ENCODE results near the gene F12.
A peak's percentile ranks its signal among the peaks of the same experiment; 100 is the strongest.

The F12 gene

DNA sequence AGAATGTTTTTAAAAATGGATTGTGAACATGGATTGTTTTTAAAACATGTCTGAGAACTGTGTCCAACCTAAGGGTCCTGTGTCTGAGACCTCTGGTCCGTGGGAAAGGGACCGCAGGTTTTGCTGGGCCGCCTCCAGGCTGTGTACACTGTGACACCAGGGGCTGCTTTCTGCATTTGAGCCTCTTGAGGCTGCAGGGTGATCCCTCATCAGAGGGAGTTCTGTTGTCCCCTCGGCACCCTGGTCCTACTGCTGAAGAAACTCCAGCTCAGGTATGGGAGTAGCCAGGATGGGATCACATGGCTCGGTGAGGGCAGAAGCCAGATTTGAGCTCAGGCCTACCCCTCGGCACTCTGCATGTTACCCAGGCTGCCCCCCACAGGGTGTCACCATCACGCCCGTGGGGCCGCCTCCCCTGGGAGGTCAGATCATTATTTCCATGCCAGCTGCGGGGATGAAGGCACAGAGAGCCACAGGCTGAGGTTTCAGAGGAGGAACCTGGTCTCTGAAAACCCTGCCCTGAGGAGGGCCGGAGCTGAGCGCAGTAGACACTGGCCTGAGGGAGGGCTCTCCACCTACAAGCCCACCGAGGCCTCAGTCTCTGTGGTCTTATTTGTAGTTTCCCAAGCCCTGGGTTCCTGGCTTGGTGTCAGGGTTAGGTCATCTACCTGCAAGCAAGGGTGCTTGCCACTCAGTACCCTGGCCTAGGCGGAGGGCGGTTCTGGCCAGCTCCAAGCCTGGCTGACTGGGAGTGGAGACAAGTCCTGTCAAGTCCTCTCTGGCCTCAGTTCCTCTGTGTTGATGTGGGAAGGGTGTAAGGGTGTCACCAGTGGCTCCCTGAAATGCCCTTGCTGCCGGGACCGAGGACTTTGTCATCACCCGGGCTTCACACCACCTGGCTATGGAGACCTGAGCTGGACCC, 40.0 kb upstream of the F12 start:
- ChIA-PET CTCF (interaction anchor here (0.8 to 4.9 kb wide), 3 partner anchors 46 to 60 kb away, joined by 3 to 30 read pairs (median 15); no protein-coding TSS in a partner anchor), POLR2A (interaction anchor here (0.7 to 1.9 kb wide), 7 partner anchors 22 to 59 kb away, joined by 3 to 5 read pairs (median 4); partner anchors contain the start of gene GRK6)
- DNase-seq (ENCODE audit: extremely low spot score), result no peak
- no peak for TF ChIP-seq L3MBTL2 (conservative IDR thresholded peaks at IDR 0.05)
- TF ChIP-seq LEF1 (IDR thresholded peaks at IDR 0.05; ENCODE audit: borderline replicate concordance), result no peak
- TF ChIP-seq ZNF384 (IDR thresholded peaks at IDR 0.05), result no peak
- TF ChIP-seq SUZ12 (IDR thresholded peaks at IDR 0.05), result no peak
- TF ChIP-seq NFRKB (IDR thresholded peaks at IDR 0.05), result no peak
- TF ChIP-seq TARDBP (IDR thresholded peaks at IDR 0.05), result no peak
- no peak for TF ChIP-seq ELF4 (IDR thresholded peaks at IDR 0.05)
- no peak for TF ChIP-seq CTBP1 (IDR thresholded peaks at IDR 0.05; ENCODE audit: borderline replicate concordance)
- no peak for TF ChIP-seq BHLHE40 (IDR thresholded peaks at IDR 0.05; ENCODE audit: borderline replicate concordance)

DNA sequence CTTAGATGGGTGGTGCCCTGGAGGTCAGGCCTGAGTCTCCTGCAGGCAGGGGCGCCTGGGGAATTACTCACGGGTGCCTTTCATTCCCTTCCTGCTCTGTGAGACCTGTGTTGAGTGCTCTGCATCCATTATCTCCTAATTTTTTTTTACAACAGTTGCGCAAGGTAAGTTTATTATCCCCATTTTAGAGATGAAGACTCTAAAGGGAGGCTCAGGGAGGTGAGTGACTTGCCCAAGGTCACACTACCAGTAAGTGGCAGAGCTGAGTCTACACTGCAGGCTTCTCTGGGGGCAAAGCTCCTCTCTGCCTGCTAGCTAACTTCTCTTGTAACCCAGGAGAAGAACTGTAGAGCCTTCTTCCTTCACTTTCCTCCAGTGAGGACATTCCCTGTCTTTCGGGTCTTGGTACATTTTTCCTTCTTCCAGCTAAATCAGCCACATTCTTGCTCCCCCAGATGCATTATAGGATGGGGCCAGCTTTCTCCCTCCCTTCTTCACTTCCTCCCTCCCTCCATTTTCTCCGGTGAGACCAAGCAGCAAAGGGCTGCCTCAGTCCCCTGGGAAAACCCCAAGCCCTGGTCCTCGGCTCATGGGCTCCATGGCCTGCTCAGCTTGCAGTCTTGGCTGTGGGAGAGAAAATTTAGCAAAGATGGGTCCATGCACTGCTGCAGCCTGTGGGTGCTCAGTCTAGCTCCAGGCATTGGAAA, 39.0 kb upstream of the F12 start:
- DNase-seq (ENCODE audit: extremely low spot score), result no peak
- TF ChIP-seq BHLHE40 (IDR thresholded peaks at IDR 0.05; ENCODE audit: borderline replicate concordance) (no peak), ARNT (IDR thresholded peaks at IDR 0.05) (no peak), SUZ12 (IDR thresholded peaks at IDR 0.05) (no peak), FOXA1 (IDR thresholded peaks at IDR 0.05) (no peak)

DNA sequence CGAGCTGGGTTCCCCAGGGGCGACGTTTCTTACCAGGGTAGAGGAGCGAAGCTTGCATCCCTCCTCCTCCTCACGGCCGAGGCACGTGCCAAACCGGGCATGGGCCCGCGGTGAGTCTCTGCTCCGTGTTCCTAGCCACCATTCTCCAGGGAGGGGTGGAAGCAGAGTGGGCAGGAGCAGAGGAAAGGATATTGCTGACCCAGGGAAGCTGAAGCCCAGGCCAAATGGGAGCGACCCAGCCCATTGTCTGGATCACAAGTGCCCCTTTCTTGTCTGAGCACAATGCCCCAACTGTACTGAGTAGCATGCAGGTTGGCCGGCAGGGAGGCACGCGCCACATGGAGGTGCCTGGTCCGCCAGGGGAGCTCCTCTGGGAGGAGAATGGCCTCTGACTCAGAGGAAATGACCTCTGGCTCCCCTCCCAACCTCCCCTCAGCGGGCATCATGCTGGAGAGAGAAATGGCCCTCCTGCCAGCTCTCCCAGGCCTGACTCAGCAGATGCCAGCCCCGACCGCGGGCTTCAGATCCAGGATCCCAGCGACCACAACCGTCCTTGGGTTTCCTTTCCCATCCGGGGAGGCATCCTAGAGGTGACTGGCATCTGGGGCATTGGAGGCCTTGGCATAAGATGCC, 38.4 kb upstream of the F12 start:
- DNase-seq (ENCODE audit: extremely low spot score), result no peak
- CTCF ChIA-PET, result interaction anchor here (1.7 to 4.9 kb wide), 3 partner anchors 44 to 138 kb away, joined by 6 to 30 read pairs (median 15); no protein-coding TSS in a partner anchor

More for the DNA sequence above, 39.0 kb upstream of the F12 start:
- ChIA-PET POLR2A (interaction anchor here (0.9 to 1.9 kb wide), 6 partner anchors 21 to 82 kb away, joined by 3 to 4 read pairs (median 4); no protein-coding TSS in a partner anchor), CTCF (interaction anchor here (0.8 to 4.9 kb wide), 3 partner anchors 45 to 59 kb away, joined by 3 to 30 read pairs (median 15); no protein-coding TSS in a partner anchor)

DNA sequence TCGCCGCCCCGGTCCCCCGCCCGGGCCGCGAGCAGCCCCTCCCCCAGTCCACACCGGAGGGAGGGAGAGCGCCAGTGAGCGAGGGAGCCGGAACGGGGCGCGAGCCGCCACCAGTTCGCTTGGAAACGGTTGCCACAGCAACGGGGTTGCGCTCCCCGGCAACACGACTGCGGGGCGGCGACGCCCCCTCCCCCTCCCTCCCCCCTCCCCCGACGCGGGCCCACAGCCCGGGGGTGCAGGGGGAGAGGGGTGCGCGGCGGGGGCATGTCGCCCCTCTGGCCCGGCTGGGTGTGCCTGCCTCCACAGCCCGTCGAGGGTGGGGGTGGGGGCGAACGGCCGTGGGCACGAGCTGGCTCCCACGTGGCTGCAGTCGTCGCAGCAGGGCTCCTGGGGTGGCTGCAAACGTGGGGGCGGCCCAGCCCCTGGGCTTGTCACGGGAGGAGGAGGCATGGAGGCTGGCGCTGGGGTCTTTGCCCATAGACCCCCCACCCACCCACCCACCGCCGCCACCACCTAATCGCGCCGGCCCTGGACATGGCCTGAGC, 37.8 kb upstream of the F12 start:
- DNase-seq (ENCODE audit: extremely low spot score), result peak; percentile 63
- CTCF ChIA-PET, result interaction anchor here (1.7 to 4.9 kb wide), 3 partner anchors 44 to 137 kb away, joined by 6 to 30 read pairs (median 15); no protein-coding TSS in a partner anchor
- POLR2A ChIA-PET, result interaction anchor here (0.5 to 7.4 kb wide), 7 partner anchors 22 to 334 kb away, joined by 3 to 69 read pairs (median 3); partner anchors contain the start of gene GRK6
- no peak for TF ChIP-seq FOXK2 (IDR thresholded peaks at IDR 0.05)
- peak; percentile 25; the same call in 1 of the 2 replicates for TF ChIP-seq L3MBTL2 (conservative IDR thresholded peaks at IDR 0.05)

More for the DNA sequence above, 38.4 kb upstream of the F12 start:
- TF ChIP-seq FOXA1 (IDR thresholded peaks at IDR 0.05), result no peak
- POLR2A ChIA-PET, result interaction anchor here (0.5 to 1.9 kb wide), 8 partner anchors 21 to 335 kb away, joined by 3 to 4 read pairs (median 3); no protein-coding TSS in a partner anchor

DNA sequence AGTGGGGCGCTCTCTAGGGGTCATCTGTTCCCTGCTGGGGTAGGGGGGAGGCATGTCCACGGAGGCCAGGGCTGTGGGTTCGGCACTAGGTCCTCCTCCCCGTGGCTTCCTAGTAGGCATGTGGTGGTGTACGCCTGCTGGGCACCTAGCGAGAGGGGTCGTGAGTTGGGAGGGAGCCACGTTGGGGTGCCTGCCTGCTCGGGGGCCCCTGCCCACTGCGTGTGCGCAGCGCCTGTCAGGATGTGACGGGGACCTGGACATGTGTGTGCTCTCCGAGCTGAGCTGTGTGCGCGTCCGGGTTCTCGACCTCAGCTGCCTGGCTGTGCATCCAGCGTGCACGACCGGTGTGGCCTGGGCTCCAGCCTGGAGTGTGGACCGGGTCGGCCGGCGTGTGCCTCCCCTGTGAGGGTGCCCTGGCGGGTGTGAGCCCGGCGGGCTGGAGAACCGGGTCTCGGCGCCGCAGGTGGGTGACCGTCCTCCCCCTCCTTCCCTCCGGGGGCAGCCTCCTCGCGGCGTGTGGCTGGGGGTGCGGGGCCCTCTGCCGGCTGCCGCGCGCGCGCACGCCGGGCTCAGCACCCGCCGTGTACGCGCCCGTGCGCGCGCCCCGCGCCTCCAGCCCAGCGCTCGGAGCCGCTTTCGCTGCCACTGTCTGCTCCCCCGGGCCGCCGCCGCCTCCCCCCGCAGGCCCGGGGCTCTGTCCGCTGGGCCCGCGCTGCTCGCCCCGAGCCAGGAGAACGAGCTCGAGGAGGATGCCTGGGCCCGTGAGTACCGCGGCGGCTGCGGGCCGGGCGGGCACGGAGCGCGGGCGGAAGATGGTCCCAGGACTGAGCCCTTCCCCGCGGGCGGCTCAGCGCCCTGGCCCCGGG, 37.1 kb upstream of the F12 start, which contains the start of gene PRR7:
PRR7 (plus strand) TSS at position 615 of the 866 bp plus-strand sequence. CDS start 8,254 bp downstream, outside the sequence.
- ChIA-PET POLR2A (interaction anchor here (0.6 to 7.4 kb wide), 10 partner anchors 8 to 76 kb away, joined by 3 to 69 read pairs (median 4); partner anchors contain the start of gene GRK6), CTCF (interaction anchor here (1.0 to 4.9 kb wide), 5 partner anchors 8 to 137 kb away, joined by 3 to 30 read pairs (median 6); no protein-coding TSS in a partner anchor)
- no peak for TF ChIP-seq BHLHE40 (IDR thresholded peaks at IDR 0.05; ENCODE audit: borderline replicate concordance)
- TF ChIP-seq NFRKB (IDR thresholded peaks at IDR 0.05), result no peak
- TF ChIP-seq FOXK2 (IDR thresholded peaks at IDR 0.05), result no peak
- 0 out of 2 replicates have a peak, but pooled peaks have one; percentile 44 for TF ChIP-seq FOXM1 (IDR thresholded peaks at IDR 0.05; ENCODE audit: borderline replicate concordance)
- TF ChIP-seq HDGF (IDR thresholded peaks at IDR 0.05; ENCODE audit: borderline replicate concordance), result no peak
- DNase-seq (ENCODE audit: extremely low spot score), result peak; percentile 81

- DNase-seq (ENCODE audit: extremely low spot score), result no peak
- POLR2A ChIA-PET, result interaction anchor here (1.1 to 7.4 kb wide), 8 partner anchors 8 to 75 kb away, joined by 3 to 69 read pairs (median 6); partner anchors contain the start of gene GRK6
- CTCF ChIA-PET, result interaction anchor here (0.6 to 4.9 kb wide), 5 partner anchors 8 to 75 kb away, joined by 3 to 30 read pairs (median 5); no protein-coding TSS in a partner anchor
- TF ChIP-seq ARNT (IDR thresholded peaks at IDR 0.05) (no peak), HDGF (IDR thresholded peaks at IDR 0.05; ENCODE audit: borderline replicate concordance) (no peak), L3MBTL2 (conservative IDR thresholded peaks at IDR 0.05) (no peak), ELF4 (IDR thresholded peaks at IDR 0.05) (no peak), SUZ12 (IDR thresholded peaks at IDR 0.05) (no peak), BHLHE40 (IDR thresholded peaks at IDR 0.05; ENCODE audit: borderline replicate concordance) (no peak), TARDBP (IDR thresholded peaks at IDR 0.05) (no peak), NFRKB (IDR thresholded peaks at IDR 0.05) (no peak), CTBP1 (IDR thresholded peaks at IDR 0.05; ENCODE audit: borderline replicate concordance) (no peak), FOXM1 (IDR thresholded peaks at IDR 0.05; ENCODE audit: borderline replicate concordance) (no peak)
- TF ChIP-seq, protein P1, sequence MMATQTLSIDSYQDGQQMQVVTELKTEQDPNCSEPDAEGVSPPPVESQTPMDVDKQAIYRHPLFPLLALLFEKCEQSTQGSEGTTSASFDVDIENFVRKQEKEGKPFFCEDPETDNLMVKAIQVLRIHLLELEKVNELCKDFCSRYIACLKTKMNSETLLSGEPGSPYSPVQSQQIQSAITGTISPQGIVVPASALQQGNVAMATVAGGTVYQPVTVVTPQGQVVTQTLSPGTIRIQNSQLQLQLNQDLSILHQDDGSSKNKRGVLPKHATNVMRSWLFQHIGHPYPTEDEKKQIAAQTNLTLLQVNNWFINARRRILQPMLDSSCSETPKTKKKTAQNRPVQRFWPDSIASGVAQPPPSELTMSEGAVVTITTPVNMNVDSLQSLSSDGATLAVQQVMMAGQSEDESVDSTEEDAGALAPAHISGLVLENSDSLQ (IDR thresholded peaks at IDR 0.05), result no peak
Measured at GRCh38 chr5:177445917-177446199, 36.5 kb upstream of the F12 start.
